NCI-H2171 treated with DMSO at 0.1 percent for 48 hours (cell line): ENCODE results near the gene THAP4.

Experiments used
- DNase-seq: peaks from one replicate; lab custom pipeline; 2025; lab: John Stamatoyannopoulos, UW

The THAP4 gene

GRCh38 chr2:241546771-241547498, 90.0 kb downstream of the THAP4 start:
- DNase-seq = no peak

- DNase-seq = no peak
Observed at GRCh38 chr2:241545523-241546473, 91.2 kb downstream of the THAP4 start.

GRCh38 chr2:241545106-241545505, 91.9 kb downstream of the THAP4 start:
- DNase-seq = no peak

GRCh38 chr2:241542278-241542605, 94.7 kb downstream of the THAP4 start:
- no peak for DNase-seq

GRCh38 chr2:241541564-241542277, 95.2 kb downstream of the THAP4 start:
- no peak for DNase-seq

- peak; percentile 16 for DNase-seq
Observed at GRCh38 chr2:241540771-241541561, 96.0 kb downstream of the THAP4 start.

GRCh38 chr2:241540401-241540770, 96.6 kb downstream of the THAP4 start:
- no peak for DNase-seq

GRCh38 chr2:241539616-241540374, 97.2 kb downstream of the THAP4 start:
- no peak for DNase-seq

GRCh38 chr2:241538838-241539615, 97.9 kb downstream of the THAP4 start:
- DNase-seq = no peak

- DNase-seq = no peak
Observed at GRCh38 chr2:241535871-241536655, 100.9 kb downstream of the THAP4 start.

GRCh38 chr2:241534701-241535375, 102.1 kb downstream of the THAP4 start:
- DNase-seq = no peak
